ENCODE results near the gene RAP1GAP2. TPM values are rescaled to one million over a fixed set of nuclear protein-coding genes. Genes with fewer than 3 reads are reported as not detected.

The RAP1GAP2 gene
- total RNA-seq, 1 experiment from 2014 or later, result 72.8 TPM

- no peaks in the 10 kb centered on the region for H3K27me3 Mint-ChIP-seq (ENCODE audit: low read depth)
- peaks cover 38% of the 10 kb centered on the region for H3K36me3 Mint-ChIP-seq
- H3K27ac Mint-ChIP-seq, result no peak overlapping the region; the same call in 1 of the 2 replicates
- DNase-seq (ENCODE audit: low spot score) (no peak), ATAC-seq (no peak)
- H3K9me3 Mint-ChIP-seq, result peaks cover 3% of the 10 kb centered on the region
- CTCF ChIA-PET, result interaction anchor here (1.0 to 1.5 kb wide), 3 partner anchors 167 to 229 kb away, joined by 3 to 6 read pairs (median 4); no protein-coding TSS in a partner anchor
- POLR2A ChIA-PET, result no interaction called here
- TF ChIP-seq RORB (CRISPR knock-in tag; IDR thresholded peaks at IDR 0.05) (no peak), SOX15 (CRISPR knock-in tag; IDR thresholded peaks at IDR 0.05) (no peak), ATF1 (CRISPR knock-in tag; IDR thresholded peaks at IDR 0.05) (no peak), ATF2 (CRISPR knock-in tag; IDR thresholded peaks at IDR 0.05; ENCODE audit: borderline replicate concordance, low read depth) (no peak), ZMAT4 (CRISPR knock-in tag; IDR thresholded peaks at IDR 0.05) (no peak)
- H3K4me1 Mint-ChIP-seq, result no peaks in the 10 kb centered on the region
- H3K4me3 Mint-ChIP-seq, result no peak overlapping the region
These were observed 219.7 kb downstream of the RAP1GAP2 start for GRCh38 chr17:3015890-3016289.

- no peak overlapping the region for H3K27ac Mint-ChIP-seq
- H3K9me3 Mint-ChIP-seq, result peaks cover 24% of the 10 kb centered on the region
- ChIA-PET POLR2A (no interaction called here), CTCF (no interaction called here)
- TF ChIP-seq CBFB (CRISPR knock-in tag; IDR thresholded peaks at IDR 0.05; ENCODE audit: low read depth), result no peak
- TF ChIP-seq ATF6 (CRISPR knock-in tag; IDR thresholded peaks at IDR 0.05), result no peak
- no peak for TF ChIP-seq ZNF232 (CRISPR knock-in tag; IDR thresholded peaks at IDR 0.05)
- no peak for TF ChIP-seq EMX1 (CRISPR knock-in tag; IDR thresholded peaks at IDR 0.05)
- TF ChIP-seq NR2C2 (CRISPR knock-in tag; IDR thresholded peaks at IDR 0.05), result no peak
- ATAC-seq, result no peak
- peaks cover 51% of the 10 kb centered on the region for H3K36me3 Mint-ChIP-seq
- no peaks in the 10 kb centered on the region for H3K4me1 Mint-ChIP-seq
- DNase-seq (ENCODE audit: low spot score), result no peak
- H3K4me3 Mint-ChIP-seq, result no peak overlapping the region
- no peaks in the 10 kb centered on the region for H3K27me3 Mint-ChIP-seq (ENCODE audit: low read depth)
These were observed 221.7 kb downstream of the RAP1GAP2 start for GRCh38 chr17:3017936-3018335.

GRCh38 chr17:3019761-3020160 is 223.5 kb downstream of the RAP1GAP2 start:
- Mint-ChIP-seq H3K27ac (no peak overlapping the region), H3K27me3 (ENCODE audit: low read depth) (no peaks in the 10 kb centered on the region; the same call in 1 of the 2 replicates), H3K36me3 (peaks cover 61% of the 10 kb centered on the region), H3K9me3 (peaks cover 34% of the 10 kb centered on the region), H3K4me3 (no peak overlapping the region), H3K4me1 (no peaks in the 10 kb centered on the region)
- no peak for ATAC-seq
- CTCF ChIA-PET, result no interaction called here
- POLR2A ChIA-PET, result no interaction called here
- no peak for DNase-seq (ENCODE audit: low spot score)
- TF ChIP-seq NR2C2 (CRISPR knock-in tag; IDR thresholded peaks at IDR 0.05) (no peak), ZNF263 (CRISPR knock-in tag; IDR thresholded peaks at IDR 0.05; ENCODE audit: low read depth) (no peak), ETV6 (CRISPR knock-in tag; IDR thresholded peaks at IDR 0.05) (no peak)

DNA sequence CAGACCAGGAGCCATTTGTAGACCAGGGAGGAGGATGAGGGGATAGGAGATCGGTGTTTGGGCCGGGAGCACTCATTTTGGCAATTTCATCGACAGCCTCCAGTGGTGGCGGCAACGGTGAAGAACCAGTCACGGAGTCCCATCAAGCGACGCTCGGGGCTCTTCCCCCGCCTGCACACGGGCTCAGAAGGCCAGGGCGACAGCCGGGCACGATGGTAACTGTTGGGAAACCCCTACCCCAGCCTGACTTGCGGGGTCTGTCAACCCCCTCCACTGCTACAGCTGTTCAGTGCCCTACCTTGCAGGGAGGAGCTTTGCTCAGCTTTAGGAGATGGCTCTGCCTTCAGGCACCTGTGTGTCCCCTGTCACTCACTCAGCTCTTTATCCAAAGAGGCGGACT is 224.1 kb downstream of the RAP1GAP2 start:
- no peak for DNase-seq (ENCODE audit: low spot score)
- Mint-ChIP-seq H3K36me3 (peaks cover 62% of the 10 kb centered on the region), H3K27ac (no peak overlapping the region), H3K4me3 (no peak overlapping the region), H3K27me3 (ENCODE audit: low read depth) (no peaks in the 10 kb centered on the region; the same call in 1 of the 2 replicates), H3K9me3 (peaks cover 34% of the 10 kb centered on the region), H3K4me1 (no peaks in the 10 kb centered on the region)
- POLR2A ChIA-PET, result no interaction called here
- CTCF ChIA-PET, result interaction anchor here (0.5 to 0.8 kb wide), 2 partner anchors 172 to 591 kb away, joined by 3 to 4 read pairs; no protein-coding TSS in a partner anchor
- no peak for ATAC-seq
- TF ChIP-seq TCF7 (CRISPR knock-in tag; IDR thresholded peaks at IDR 0.05; ENCODE audit: low read depth), result no peak
- TF ChIP-seq ZNF671 (CRISPR knock-in tag; IDR thresholded peaks at IDR 0.05), result no peak
- TF ChIP-seq, protein P1, sequence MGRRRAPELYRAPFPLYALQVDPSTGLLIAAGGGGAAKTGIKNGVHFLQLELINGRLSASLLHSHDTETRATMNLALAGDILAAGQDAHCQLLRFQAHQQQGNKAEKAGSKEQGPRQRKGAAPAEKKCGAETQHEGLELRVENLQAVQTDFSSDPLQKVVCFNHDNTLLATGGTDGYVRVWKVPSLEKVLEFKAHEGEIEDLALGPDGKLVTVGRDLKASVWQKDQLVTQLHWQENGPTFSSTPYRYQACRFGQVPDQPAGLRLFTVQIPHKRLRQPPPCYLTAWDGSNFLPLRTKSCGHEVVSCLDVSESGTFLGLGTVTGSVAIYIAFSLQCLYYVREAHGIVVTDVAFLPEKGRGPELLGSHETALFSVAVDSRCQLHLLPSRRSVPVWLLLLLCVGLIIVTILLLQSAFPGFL (CRISPR knock-in tag; IDR thresholded peaks at IDR 0.05; ENCODE audit: borderline replicate concordance), result no peak
- TF ChIP-seq, protein P2, sequence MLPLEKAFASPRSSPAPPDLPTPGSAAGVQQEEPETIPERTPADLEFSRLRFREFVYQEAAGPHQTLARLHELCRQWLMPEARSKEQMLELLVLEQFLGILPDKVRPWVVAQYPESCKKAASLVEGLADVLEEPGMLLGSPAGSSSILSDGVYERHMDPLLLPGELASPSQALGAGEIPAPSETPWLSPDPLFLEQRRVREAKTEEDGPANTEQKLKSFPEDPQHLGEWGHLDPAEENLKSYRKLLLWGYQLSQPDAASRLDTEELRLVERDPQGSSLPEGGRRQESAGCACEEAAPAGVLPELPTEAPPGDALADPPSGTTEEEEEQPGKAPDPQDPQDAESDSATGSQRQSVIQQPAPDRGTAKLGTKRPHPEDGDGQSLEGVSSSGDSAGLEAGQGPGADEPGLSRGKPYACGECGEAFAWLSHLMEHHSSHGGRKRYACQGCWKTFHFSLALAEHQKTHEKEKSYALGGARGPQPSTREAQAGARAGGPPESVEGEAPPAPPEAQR (CRISPR knock-in tag; IDR thresholded peaks at IDR 0.05), result no peak
- TF ChIP-seq, protein P3, sequence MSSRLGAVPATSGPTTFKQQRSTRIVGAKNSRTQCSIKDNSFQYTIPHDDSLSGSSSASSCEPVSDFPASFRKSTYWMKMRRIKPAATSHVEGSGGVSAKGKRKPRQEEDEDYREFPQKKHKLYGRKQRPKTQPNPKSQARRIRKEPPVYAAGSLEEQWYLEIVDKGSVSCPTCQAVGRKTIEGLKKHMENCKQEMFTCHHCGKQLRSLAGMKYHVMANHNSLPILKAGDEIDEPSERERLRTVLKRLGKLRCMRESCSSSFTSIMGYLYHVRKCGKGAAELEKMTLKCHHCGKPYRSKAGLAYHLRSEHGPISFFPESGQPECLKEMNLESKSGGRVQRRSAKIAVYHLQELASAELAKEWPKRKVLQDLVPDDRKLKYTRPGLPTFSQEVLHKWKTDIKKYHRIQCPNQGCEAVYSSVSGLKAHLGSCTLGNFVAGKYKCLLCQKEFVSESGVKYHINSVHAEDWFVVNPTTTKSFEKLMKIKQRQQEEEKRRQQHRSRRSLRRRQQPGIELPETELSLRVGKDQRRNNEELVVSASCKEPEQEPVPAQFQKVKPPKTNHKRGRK (CRISPR knock-in tag; IDR thresholded peaks at IDR 0.05; ENCODE audit: borderline replicate concordance), result no peak
- no peak for TF ChIP-seq ZNF425 (CRISPR knock-in tag; conservative IDR thresholded peaks at IDR 0.05)
- no peak for TF ChIP-seq NR3C1 (CRISPR knock-in tag; conservative IDR thresholded peaks at IDR 0.05; ENCODE audit: low read depth)
- TF ChIP-seq MYBL2 (CRISPR knock-in tag; IDR thresholded peaks at IDR 0.05), result no peak
